ENCODE results near the gene PPP6R2. TPM values are rescaled to one million over a fixed set of nuclear protein-coding genes. Genes with fewer than 3 reads are reported as not detected.

The PPP6R2 gene
- total and polyA plus RNA-seq, 2 of the 8 experiments (the other 6 are each of a cell fraction or from before 2014, with no cell fraction given), result 25.0 to 32.2 TPM

DNA sequence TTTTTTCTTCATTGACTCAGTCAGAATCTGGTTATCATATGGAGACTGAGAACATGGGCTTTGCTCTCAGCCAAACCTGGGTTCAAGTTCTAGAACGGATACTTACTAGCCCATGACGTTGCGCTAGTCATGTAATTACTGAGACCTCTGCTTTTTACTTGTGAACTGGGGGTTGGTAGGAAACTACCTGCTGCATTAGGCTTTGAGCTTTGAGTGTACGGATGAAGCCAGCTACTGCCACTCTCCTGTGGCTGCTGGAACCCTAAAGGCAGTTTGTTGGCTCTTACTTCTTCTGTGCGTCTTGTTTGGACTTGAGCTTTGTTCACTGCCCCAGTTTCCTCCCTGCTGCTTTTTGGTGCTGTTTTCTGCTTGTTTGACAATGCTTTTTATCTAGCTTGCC lies 18.1 kb downstream of the PPP6R2 start:
- H2BK15ac ChIP-seq (ENCODE audit: low read length), result no peak overlapping the region
- no peak overlapping the region for H3K14ac ChIP-seq (ENCODE audit: insufficient read length)
- H3K4me1 ChIP-seq (replicated peaks in 1 of 4; ENCODE audit: control insufficient read depth in 3 of 4, insufficient read depth in 4 of 4, low read length in 3 of 4), result no peaks in the 10 kb centered on the region; a peak in 1 of 7 replicates
- H3K9ac ChIP-seq (replicated peaks in 1 of 4; ENCODE audit: extremely low read depth in 1 of 4, low read depth in 3 of 4, low read length in 3 of 4), result no peak overlapping the region
- no peaks in the 10 kb centered on the region for H3K27me3 ChIP-seq (replicated peaks in 1 of 4; ENCODE audit: control insufficient read depth in 3 of 4, extremely low read depth in 1 of 4, insufficient read depth in 3 of 4, low read length in 3 of 4)
- no peak overlapping the region for H3K27ac ChIP-seq (ENCODE audit: low read depth, low read length)
- no peak overlapping the region for H3K4ac ChIP-seq (replicated peaks; ENCODE audit: insufficient read length, low read depth, low read length)
- no peak overlapping the region for H2AFZ ChIP-seq (ENCODE audit: low read length)
- H2AK5ac ChIP-seq (ENCODE audit: low read depth, low read length), result no peak overlapping the region
- H2BK5ac ChIP-seq (ENCODE audit: low read depth, low read length), result no peak overlapping the region
- H3K18ac ChIP-seq (ENCODE audit: extremely low read depth, low read length), result no peak overlapping the region
- H4K20me1 ChIP-seq (replicated peaks in 1 of 2; ENCODE audit: control insufficient read depth in 1 of 2, insufficient read depth in 2 of 2, low read length in 2 of 2), result peaks cover 4 to 17% of the 10 kb centered on the region in 2 experiments
- POLR2A ChIA-PET (ENCODE audit: partially characterized antibody), result interaction anchor here (1.2 to 1.3 kb wide), 2 partner anchors 10 to 12 kb away, joined by 4 read pairs; no protein-coding TSS in a partner anchor
- H3K23ac ChIP-seq (ENCODE audit: insufficient read length), result no peak overlapping the region
- H3K36me3 ChIP-seq (ENCODE audit: control insufficient read depth in 2 of 4, insufficient read depth in 4 of 4, low read length in 3 of 4), result no peaks in the 10 kb centered on the region
- DNase-seq (ENCODE audit: low read depth in 1 of 2, low spot score in 2 of 2), result no peak
- no peak overlapping the region for H2BK120ac ChIP-seq (replicated peaks; ENCODE audit: low read depth, low read length)
- no peak for TF ChIP-seq NANOG (IDR thresholded peaks at IDR 0.05; ENCODE audit: insufficient read depth, low read depth, low read length, poor library complexity, severe bottlenecking)
- no peak for TF ChIP-seq TCF12 (IDR thresholded peaks at IDR 0.05; ENCODE audit: low read depth, low read length)
- no peak for TF ChIP-seq YY1 (IDR thresholded peaks at IDR 0.05; ENCODE audit: low read depth, low read length)
- no peak for TF ChIP-seq CBX8 (IDR thresholded peaks at IDR 0.05; ENCODE audit: borderline replicate concordance, low read depth, low read length)
- TF ChIP-seq POLR2A (IDR thresholded peaks at IDR 0.05; ENCODE audit: control extremely low read depth in 1 of 2, low read depth in 2 of 2, low read length in 2 of 2), result no peak
- no peak for TF ChIP-seq KDM4A (IDR thresholded peaks at IDR 0.05; ENCODE audit: low read depth, low read length, severe bottlenecking)
- no peak for TF ChIP-seq BRCA1 (IDR thresholded peaks at IDR 0.05; ENCODE audit: low read depth, low read length)
- TF ChIP-seq SAP30 (IDR thresholded peaks at IDR 0.05; ENCODE audit: insufficient read depth, insufficient replicate concordance, low read length), result no peak
- no peak overlapping the region for H2BK12ac ChIP-seq (ENCODE audit: low read depth, low read length)
- no peak overlapping the region for H3K4me3 ChIP-seq (ENCODE audit: extremely low read depth in 1 of 4, insufficient read depth in 2 of 4, low read depth in 3 of 4, low read length in 4 of 4)
- no peak for FAIRE-seq
- H3K56ac ChIP-seq (replicated peaks; ENCODE audit: insufficient read length, low read depth, low read length), result no peak overlapping the region
- H3K4me2 ChIP-seq (ENCODE audit: insufficient read depth in 1 of 2, low read depth in 2 of 2, low read length in 2 of 2), result no peak overlapping the region
- CTCF ChIA-PET (ENCODE audit: partially characterized antibody), result interaction anchor here (1.0 to 1.7 kb wide), 6 partner anchors 10 to 142 kb away, joined by 3 to 7 read pairs (median 3); no protein-coding TSS in a partner anchor
- H3K79me2 ChIP-seq (ENCODE audit: control insufficient read depth in 1 of 2, insufficient read depth in 2 of 2, low read length in 2 of 2), result peaks cover 9 to 72% of the 10 kb centered on the region in 2 experiments; a peak in 3 of 4 replicates
- no peaks in the 10 kb centered on the region for H3K9me3 ChIP-seq (ENCODE audit: insufficient read depth in 2 of 2, low read depth in 1 of 2, low read length in 1 of 2)
- no peak overlapping the region for H2BK20ac ChIP-seq (ENCODE audit: low read length)
- H4K91ac ChIP-seq (replicated peaks; ENCODE audit: insufficient read length, low read length), result no peak overlapping the region
- H3K23me2 ChIP-seq (ENCODE audit: low read depth, low read length), result no peaks in the 10 kb centered on the region
- WGBS, 2 experiments (ENCODE audit: extremely low coverage in 1 of 2, insufficient coverage in 1 of 2, insufficient read length in 1 of 2, insufficient replicate concordance in 2 of 2, low coverage in 1 of 2, low lambda C conversion rate in 2 of 2, missing lambda C conversion rate in 1 of 2), result 100% methylated on average over 5 of the region's 5 CpGs; no CpG with 5 or more reads in 1 of the 2 experiments
- no peak overlapping the region for H4K5ac ChIP-seq (ENCODE audit: insufficient read length, low read depth, low read length)
- peaks cover 24% of the 10 kb centered on the region for H3K79me1 ChIP-seq (ENCODE audit: low read depth, low read length)
- H4K8ac ChIP-seq (ENCODE audit: extremely low read depth, insufficient read depth, low read length), result no peak overlapping the region
